HCT116 (cell line): ENCODE results near the gene COX7B. TPM values are rescaled to one million over a fixed set of nuclear protein-coding genes. Genes with fewer than 3 reads are reported as not detected.

ENCODE experiments used
- ATAC-seq: fragments of 200-7000 bp; cut with Tn5 transposase; 2 replicates; pipeline ENCODE4 v1.9.1; 2020; ENCODE audit warnings: mild to moderate bottlenecking, moderate library complexity
- BruUV-seq: library from RNA; stranded (reverse); fragments of 400-500 nt; replicated peaks from 2 replicates; lab custom pipeline; 2021; lab: Mats Ljungman, UMichigan
- CTCF ChIA-PET: fragments of 300-600 bp; sonication (Branson Sonifier 250); formaldehyde crosslinking; loops from one replicate; lab custom pipeline; 2021; ENCODE audit warnings: antibody characterized with exemption; lab: Charles Lee
- POLR2A ChIA-PET: fragments of 300-600, 350-600 bp; sonication (Branson Sonifier 250); formaldehyde crosslinking; loops from one replicate; lab custom pipeline; 2021; ENCODE audit warnings: antibody characterized with exemption; lab: Charles Lee
- RAD21 ChIA-PET, 2 experiments: fragments of 300-600 bp; sonication (Branson Sonifier 250); formaldehyde crosslinking; loops; one replicate each; lab custom pipeline; 2023; ENCODE audit warnings: low total read pairs in 2 of 2; ENCODE audit not compliant: uncharacterized antibody in 2 of 2, unreplicated experiment in 2 of 2, low non-redundant PET in 1 of 2; lab: Charles Lee
- DNase-seq: peaks from one replicate; pipeline ENCODE4 v3.0.0-alpha.2; 2010; ENCODE audit warnings: low read depth, low spot score
- H2AFZ ChIP-seq: fragments of 200-600 bp; shearing (Covaris generic), sonication (generic); 2 replicates; pipeline ENCODE4 v1.6.1; 2017; ENCODE audit warnings: low read depth, mixed run types, mixed read lengths, antibody characterized with exemption, low read length; ENCODE audit not compliant: poor library complexity, severe bottlenecking
- H3K27ac ChIP-seq: 2 replicates; pipeline ENCODE4 v1.5.1; 2012; ENCODE audit warnings: low read depth, low read length
- H3K27me3 ChIP-seq: fragments of 200-600 bp; sonication (generic); 2 replicates; pipeline ENCODE4 v1.6.1; 2016; ENCODE audit warnings: mixed run types, low read length, mixed read lengths; ENCODE audit not compliant: insufficient read depth
- H3K36me3 ChIP-seq, 2 experiments: fragments of 200-500 bp in 1 of 2; fragments of 200-600 bp in 1 of 2; sonication (Bioruptor generic) in 1 of 2; sonication (generic) in 1 of 2; 2 replicates each; pipeline versions ENCODE4 v1.5.1 to v1.6.1; 2014 to 2016; ENCODE audit warnings: low read length in 2 of 2, inconsistent platforms in 1 of 2, mixed read lengths in 1 of 2, mixed run types in 1 of 2; ENCODE audit not compliant: insufficient read depth in 2 of 2, control insufficient read depth in 1 of 2
- H3K4me1 ChIP-seq, 2 experiments: fragments of 200-600 bp in 1 of 2; sonication (generic) in 1 of 2; 2 replicates each; pipeline versions ENCODE4 v1.5.1 to v1.6.1; 2012 to 2017; ENCODE audit warnings: low read length in 2 of 2, inconsistent platforms in 1 of 2, mild to moderate bottlenecking in 1 of 2, mixed read lengths in 1 of 2, mixed run types in 1 of 2, moderate library complexity in 1 of 2; ENCODE audit not compliant: insufficient read depth in 2 of 2, control insufficient read depth in 1 of 2
- H3K4me2 ChIP-seq: fragments of 200-600 bp; sonication (generic); 2 replicates; pipeline ENCODE4 v1.6.1; 2017; ENCODE audit warnings: mixed run types, low read length, mixed read lengths
- H3K4me3 ChIP-seq, 2 experiments: fragments of 200-600 bp in 1 of 2; sonication (generic) in 1 of 2; replicated peaks in 1 of 2; 2 replicates each; pipeline ENCODE4 v1.5.1; 2011 to 2016; ENCODE audit warnings: low read length in 2 of 2, control low read depth in 1 of 2, low read depth in 1 of 2, mild to moderate bottlenecking in 1 of 2, mixed read lengths in 1 of 2, mixed run types in 1 of 2
- H3K79me2 ChIP-seq: fragments of 200-600 bp; sonication (generic); 2 replicates; pipeline ENCODE4 v1.6.1; 2017; ENCODE audit warnings: mild to moderate bottlenecking, mixed run types, low read length, moderate library complexity, mixed read lengths; ENCODE audit not compliant: insufficient read depth
- H3K9ac ChIP-seq: fragments of 200-600 bp; sonication (generic); 2 replicates; pipeline ENCODE4 v1.6.1; 2016; ENCODE audit warnings: low read length, mixed read lengths
- H3K9me2 ChIP-seq: fragments of 200-600 bp; sonication (generic), shearing (Covaris generic); 2 replicates; pipeline ENCODE4 v1.6.1; 2017; ENCODE audit warnings: mixed run types, mild to moderate bottlenecking, moderate library complexity; ENCODE audit not compliant: insufficient read depth
- H3K9me3 ChIP-seq, 2 experiments: fragments of 200-500 bp in 1 of 2; fragments of 200-600 bp in 1 of 2; sonication (Bioruptor generic) in 1 of 2; sonication (generic) in 1 of 2; 2 replicates each; pipeline ENCODE4 v1.6.1; 2014 to 2017; ENCODE audit warnings: low read length in 2 of 2, mixed read lengths in 2 of 2, inconsistent platforms in 1 of 2, low read depth in 1 of 2, mild to moderate bottlenecking in 1 of 2, mixed run types in 1 of 2, moderate library complexity in 1 of 2; ENCODE audit not compliant: control insufficient read depth in 1 of 2, insufficient read depth in 1 of 2
- H4K20me1 ChIP-seq: fragments of 200-600 bp; sonication (generic), shearing (Covaris generic); 2 replicates; pipeline ENCODE4 v1.6.1; 2017; ENCODE audit warnings: mixed run types, mild to moderate bottlenecking, moderate library complexity; ENCODE audit not compliant: insufficient read depth
- CBX3 ChIP-seq: IDR thresholded peaks from 2 replicates; pipeline ENCODE4 v1.6.1; 2012; ENCODE audit warnings: low read depth
- EGR1 ChIP-seq: IDR thresholded peaks from 2 replicates; pipeline ENCODE4 v1.6.1; 2012; ENCODE audit warnings: low read depth
- ELF1 ChIP-seq: IDR thresholded peaks from 2 replicates; pipeline ENCODE4 v1.6.1; 2012; ENCODE audit warnings: low read depth, borderline replicate concordance
- EZH2phosphoT487 ChIP-seq: fragments of 200-600 bp; IDR thresholded peaks from 2 replicates; pipeline ENCODE4 v1.6.1; 2018; ENCODE audit warnings: antibody characterized with exemption, borderline replicate concordance
- JUND ChIP-seq: IDR thresholded peaks from 2 replicates; pipeline ENCODE4 v1.6.1; 2012
- MAX ChIP-seq: IDR thresholded peaks from 2 replicates; pipeline ENCODE4 v1.6.1; 2012
- POLR2A ChIP-seq: IDR thresholded peaks from 2 replicates; pipeline ENCODE4 v1.7.0; 2011; ENCODE audit warnings: borderline replicate concordance; ENCODE audit not compliant: insufficient read depth, insufficient read length; ENCODE audit errors: extremely low read depth
- SP1 ChIP-seq: IDR thresholded peaks from 2 replicates; pipeline ENCODE4 v1.6.1; 2012; ENCODE audit warnings: low read depth
- ZBTB33 ChIP-seq: IDR thresholded peaks from 2 replicates; pipeline ENCODE4 v1.6.1; 2011; ENCODE audit warnings: mild to moderate bottlenecking, low read length, moderate library complexity; ENCODE audit not compliant: insufficient replicate concordance; ENCODE audit errors: extremely low read depth
- ZNF274 ChIP-seq: fragments of 200-500 bp; sonication (Bioruptor generic); IDR thresholded peaks from 2 replicates; pipeline ENCODE4 v1.6.1; 2014; ENCODE audit warnings: mild to moderate bottlenecking, low read depth, low read length, inconsistent platforms
- intact Hi-C: fragments of 100-400 bp; cut with micrococcal nuclease; formaldehyde crosslinking; loops from 2 replicates; pipeline ENCODE4 v1.10.0; 2022
- total RNA-seq: library from RNA; stranded (reverse); gene quantifications from one replicate; pipeline ENCODE4 v1.2.1, GENCODE V29; 2021; ENCODE audit not compliant: unreplicated experiment

COX7B gene
- total RNA-seq, 1 experiment from 2014 or later, result 268 TPM

GRCh38 chrX:77945910-77946545 lies 46.8 kb downstream of the COX7B start:
- no peak for TF ChIP-seq SP1
- TF ChIP-seq MAX, result no peak
- no peak for TF ChIP-seq JUND
- TF ChIP-seq EGR1, result no peak
- TF ChIP-seq POLR2A, result no peak
- TF ChIP-seq ZBTB33, result no peak
- TF ChIP-seq ZNF274, result no peak
- no peak for TF ChIP-seq EZH2phosphoT487
- TF ChIP-seq CBX3, result no peak
- TF ChIP-seq ELF1, result no peak
- ATAC-seq (no peak), DNase-seq (no peak)
- H3K4me2 ChIP-seq, result no peak overlapping the region
- H3K9me2 ChIP-seq, result no peaks in the 10 kb centered on the region
- H2AFZ ChIP-seq, result no peak overlapping the region
- no peaks in the 10 kb centered on the region for H3K79me2 ChIP-seq
- no peaks in the 10 kb centered on the region for H3K9me3 ChIP-seq
- ChIA-PET RAD21 (no interaction called here), POLR2A (no interaction called here), CTCF (no interaction called here)
- no peaks in the 10 kb centered on the region for H3K27me3 ChIP-seq
- no peak overlapping the region for H3K27ac ChIP-seq
- H4K20me1 ChIP-seq, result no peaks in the 10 kb centered on the region
- H3K4me1 ChIP-seq, result peaks cover 2 to 3% of the 10 kb centered on the region in 2 experiments; a peak in 2 of 4 replicates
- intact Hi-C loops, result no loop called here
- no peak overlapping the region for H3K9ac ChIP-seq
- BruUV-seq, result no TSS peak
- H3K4me3 ChIP-seq, result no peak overlapping the region
- H3K36me3 ChIP-seq, result no peaks in the 10 kb centered on the region
